OCI-LY1 (cell line): ENCODE data around the gene CNTN1.

Experiments
- EZH2 ChIP-seq: fragments of 200-600 bp; sonication (generic), shearing (Covaris generic); IDR thresholded peaks from 2 replicates; pipeline ENCODE4 v1.8.0; 2017; ENCODE audit warnings: borderline replicate concordance, mixed run types, mild to moderate bottlenecking, antibody characterized with exemption, low read length, moderate library complexity, mixed read lengths
- TF ChIP-seq, protein P1 (sequence below): fragments of 200-600 bp; sonication (generic), shearing (Covaris generic); IDR thresholded peaks from 2 replicates; pipeline ENCODE4 v1.5.1; 2017; ENCODE audit warnings: mild to moderate bottlenecking, antibody characterized with exemption, low read length, moderate library complexity, mixed read lengths

DNA sequence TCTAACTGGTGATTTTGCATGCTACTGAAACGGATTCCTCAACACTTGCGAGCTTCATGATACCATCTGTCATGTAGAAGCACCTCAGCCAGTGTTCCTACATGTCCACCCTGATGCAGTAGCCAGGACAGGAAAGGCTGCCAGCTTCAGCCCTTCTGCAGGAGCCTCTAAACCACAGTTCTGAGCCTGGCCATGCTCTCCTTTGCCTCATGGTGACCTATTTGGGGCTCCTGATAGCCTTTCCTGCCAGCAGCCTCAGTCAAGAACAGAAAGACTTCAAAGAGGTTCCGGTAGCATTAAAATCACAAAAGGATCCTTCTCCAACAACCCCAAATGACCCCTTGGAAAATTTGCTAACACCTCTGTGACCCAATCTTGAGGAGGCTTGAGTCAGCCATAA is 96.0 kb downstream of the CNTN1 start:
- TF ChIP-seq, protein P1, sequence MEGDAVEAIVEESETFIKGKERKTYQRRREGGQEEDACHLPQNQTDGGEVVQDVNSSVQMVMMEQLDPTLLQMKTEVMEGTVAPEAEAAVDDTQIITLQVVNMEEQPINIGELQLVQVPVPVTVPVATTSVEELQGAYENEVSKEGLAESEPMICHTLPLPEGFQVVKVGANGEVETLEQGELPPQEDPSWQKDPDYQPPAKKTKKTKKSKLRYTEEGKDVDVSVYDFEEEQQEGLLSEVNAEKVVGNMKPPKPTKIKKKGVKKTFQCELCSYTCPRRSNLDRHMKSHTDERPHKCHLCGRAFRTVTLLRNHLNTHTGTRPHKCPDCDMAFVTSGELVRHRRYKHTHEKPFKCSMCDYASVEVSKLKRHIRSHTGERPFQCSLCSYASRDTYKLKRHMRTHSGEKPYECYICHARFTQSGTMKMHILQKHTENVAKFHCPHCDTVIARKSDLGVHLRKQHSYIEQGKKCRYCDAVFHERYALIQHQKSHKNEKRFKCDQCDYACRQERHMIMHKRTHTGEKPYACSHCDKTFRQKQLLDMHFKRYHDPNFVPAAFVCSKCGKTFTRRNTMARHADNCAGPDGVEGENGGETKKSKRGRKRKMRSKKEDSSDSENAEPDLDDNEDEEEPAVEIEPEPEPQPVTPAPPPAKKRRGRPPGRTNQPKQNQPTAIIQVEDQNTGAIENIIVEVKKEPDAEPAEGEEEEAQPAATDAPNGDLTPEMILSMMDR, result no peak
- no peak for TF ChIP-seq EZH2
